HCT116 (cell line): ENCODE measurements around the gene FAIM2. TPM values are rescaled to one million over a fixed set of nuclear protein-coding genes. Genes with fewer than 3 reads are reported as not detected.

Source experiments
- ATAC-seq: fragments of 200-7000 bp; cut with Tn5 transposase; 2 replicates; pipeline ENCODE4 v1.9.1; 2020; ENCODE audit warnings: mild to moderate bottlenecking, moderate library complexity
- BruUV-seq: library from RNA; stranded (reverse); fragments of 400-500 nt; replicated peaks from 2 replicates; lab custom pipeline; 2021; lab: Mats Ljungman, UMichigan
- CTCF ChIA-PET: fragments of 300-600 bp; sonication (Branson Sonifier 250); formaldehyde crosslinking; loops from one replicate; lab custom pipeline; 2021; ENCODE audit warnings: antibody characterized with exemption; lab: Charles Lee
- POLR2A ChIA-PET: fragments of 300-600, 350-600 bp; sonication (Branson Sonifier 250); formaldehyde crosslinking; loops from one replicate; lab custom pipeline; 2021; ENCODE audit warnings: antibody characterized with exemption; lab: Charles Lee
- RAD21 ChIA-PET, 2 experiments: fragments of 300-600 bp; sonication (Branson Sonifier 250); formaldehyde crosslinking; loops; one replicate each; lab custom pipeline; 2023; ENCODE audit warnings: low total read pairs in 2 of 2; ENCODE audit not compliant: uncharacterized antibody in 2 of 2, unreplicated experiment in 2 of 2, low non-redundant PET in 1 of 2; lab: Charles Lee
- DNase-seq: peaks from one replicate; pipeline ENCODE4 v3.0.0-alpha.2; 2010; ENCODE audit warnings: low read depth, low spot score
- H2AFZ ChIP-seq: fragments of 200-600 bp; shearing (Covaris generic), sonication (generic); 2 replicates; pipeline ENCODE4 v1.6.1; 2017; ENCODE audit warnings: low read depth, mixed run types, mixed read lengths, antibody characterized with exemption, low read length; ENCODE audit not compliant: poor library complexity, severe bottlenecking
- H3K27ac ChIP-seq: 2 replicates; pipeline ENCODE4 v1.5.1; 2012; ENCODE audit warnings: low read depth, low read length
- H3K27me3 ChIP-seq: fragments of 200-600 bp; sonication (generic); 2 replicates; pipeline ENCODE4 v1.6.1; 2016; ENCODE audit warnings: mixed run types, low read length, mixed read lengths; ENCODE audit not compliant: insufficient read depth
- H3K36me3 ChIP-seq, 2 experiments: fragments of 200-500 bp in 1 of 2; fragments of 200-600 bp in 1 of 2; sonication (Bioruptor generic) in 1 of 2; sonication (generic) in 1 of 2; 2 replicates each; pipeline versions ENCODE4 v1.5.1 to v1.6.1; 2014 to 2016; ENCODE audit warnings: low read length in 2 of 2, inconsistent platforms in 1 of 2, mixed read lengths in 1 of 2, mixed run types in 1 of 2; ENCODE audit not compliant: insufficient read depth in 2 of 2, control insufficient read depth in 1 of 2
- H3K4me1 ChIP-seq, 2 experiments: fragments of 200-600 bp in 1 of 2; sonication (generic) in 1 of 2; 2 replicates each; pipeline versions ENCODE4 v1.5.1 to v1.6.1; 2012 to 2017; ENCODE audit warnings: low read length in 2 of 2, inconsistent platforms in 1 of 2, mild to moderate bottlenecking in 1 of 2, mixed read lengths in 1 of 2, mixed run types in 1 of 2, moderate library complexity in 1 of 2; ENCODE audit not compliant: insufficient read depth in 2 of 2, control insufficient read depth in 1 of 2
- H3K4me2 ChIP-seq: fragments of 200-600 bp; sonication (generic); 2 replicates; pipeline ENCODE4 v1.6.1; 2017; ENCODE audit warnings: mixed run types, low read length, mixed read lengths
- H3K4me3 ChIP-seq, 2 experiments: fragments of 200-600 bp in 1 of 2; sonication (generic) in 1 of 2; replicated peaks in 1 of 2; 2 replicates each; pipeline ENCODE4 v1.5.1; 2011 to 2016; ENCODE audit warnings: low read length in 2 of 2, control low read depth in 1 of 2, low read depth in 1 of 2, mild to moderate bottlenecking in 1 of 2, mixed read lengths in 1 of 2, mixed run types in 1 of 2
- H3K79me2 ChIP-seq: fragments of 200-600 bp; sonication (generic); 2 replicates; pipeline ENCODE4 v1.6.1; 2017; ENCODE audit warnings: mild to moderate bottlenecking, mixed run types, low read length, moderate library complexity, mixed read lengths; ENCODE audit not compliant: insufficient read depth
- H3K9ac ChIP-seq: fragments of 200-600 bp; sonication (generic); 2 replicates; pipeline ENCODE4 v1.6.1; 2016; ENCODE audit warnings: low read length, mixed read lengths
- H3K9me2 ChIP-seq: fragments of 200-600 bp; sonication (generic), shearing (Covaris generic); 2 replicates; pipeline ENCODE4 v1.6.1; 2017; ENCODE audit warnings: mixed run types, mild to moderate bottlenecking, moderate library complexity; ENCODE audit not compliant: insufficient read depth
- H3K9me3 ChIP-seq, 2 experiments: fragments of 200-500 bp in 1 of 2; fragments of 200-600 bp in 1 of 2; sonication (Bioruptor generic) in 1 of 2; sonication (generic) in 1 of 2; 2 replicates each; pipeline ENCODE4 v1.6.1; 2014 to 2017; ENCODE audit warnings: low read length in 2 of 2, mixed read lengths in 2 of 2, inconsistent platforms in 1 of 2, low read depth in 1 of 2, mild to moderate bottlenecking in 1 of 2, mixed run types in 1 of 2, moderate library complexity in 1 of 2; ENCODE audit not compliant: control insufficient read depth in 1 of 2, insufficient read depth in 1 of 2
- H4K20me1 ChIP-seq: fragments of 200-600 bp; sonication (generic), shearing (Covaris generic); 2 replicates; pipeline ENCODE4 v1.6.1; 2017; ENCODE audit warnings: mixed run types, mild to moderate bottlenecking, moderate library complexity; ENCODE audit not compliant: insufficient read depth
- CEBPB ChIP-seq: IDR thresholded peaks from 2 replicates; pipeline ENCODE4 v1.6.1; 2012; ENCODE audit warnings: low read depth
- EGR1 ChIP-seq: IDR thresholded peaks from 2 replicates; pipeline ENCODE4 v1.6.1; 2012; ENCODE audit warnings: low read depth
- ELF1 ChIP-seq: IDR thresholded peaks from 2 replicates; pipeline ENCODE4 v1.6.1; 2012; ENCODE audit warnings: low read depth, borderline replicate concordance
- FOSL1 ChIP-seq: IDR thresholded peaks from 2 replicates; pipeline ENCODE4 v1.6.1; 2012; ENCODE audit warnings: low read depth
- JUND ChIP-seq: IDR thresholded peaks from 2 replicates; pipeline ENCODE4 v1.6.1; 2012
- YY1 ChIP-seq: IDR thresholded peaks from 2 replicates; pipeline ENCODE4 v1.6.1; 2011; ENCODE audit warnings: low read length, low read depth, moderate library complexity, mild to moderate bottlenecking; ENCODE audit not compliant: insufficient replicate concordance; ENCODE audit errors: extremely low read depth
- ZFX ChIP-seq: fragments of 450-650 bp; IDR thresholded peaks from 2 replicates; pipeline ENCODE4 v1.6.1; 2017
- ZNF274 ChIP-seq: fragments of 200-500 bp; sonication (Bioruptor generic); IDR thresholded peaks from 2 replicates; pipeline ENCODE4 v1.6.1; 2014; ENCODE audit warnings: mild to moderate bottlenecking, low read depth, low read length, inconsistent platforms
- intact Hi-C: fragments of 100-400 bp; cut with micrococcal nuclease; formaldehyde crosslinking; loops from 2 replicates; pipeline ENCODE4 v1.10.0; 2022
- total RNA-seq: library from RNA; stranded (reverse); gene quantifications from one replicate; pipeline ENCODE4 v1.2.1, GENCODE V29; 2021; ENCODE audit not compliant: unreplicated experiment
- TF ChIP-seq, protein P1 (sequence below): IDR thresholded peaks from 2 replicates; pipeline ENCODE4 v1.6.1; 2012
- TF ChIP-seq, protein P2 (sequence below): IDR thresholded peaks from 2 replicates; pipeline ENCODE4 v1.6.1; 2012; ENCODE audit warnings: low read depth
- TF ChIP-seq, protein P3 (sequence below): IDR thresholded peaks from 2 replicates; pipeline ENCODE4 v1.6.1; 2011; ENCODE audit warnings: mild to moderate bottlenecking, low read length, moderate library complexity; ENCODE audit not compliant: insufficient replicate concordance; ENCODE audit errors: extremely low read depth

The FAIM2 gene
- total RNA-seq, 1 experiment from 2014 or later, result not detected

DNA sequence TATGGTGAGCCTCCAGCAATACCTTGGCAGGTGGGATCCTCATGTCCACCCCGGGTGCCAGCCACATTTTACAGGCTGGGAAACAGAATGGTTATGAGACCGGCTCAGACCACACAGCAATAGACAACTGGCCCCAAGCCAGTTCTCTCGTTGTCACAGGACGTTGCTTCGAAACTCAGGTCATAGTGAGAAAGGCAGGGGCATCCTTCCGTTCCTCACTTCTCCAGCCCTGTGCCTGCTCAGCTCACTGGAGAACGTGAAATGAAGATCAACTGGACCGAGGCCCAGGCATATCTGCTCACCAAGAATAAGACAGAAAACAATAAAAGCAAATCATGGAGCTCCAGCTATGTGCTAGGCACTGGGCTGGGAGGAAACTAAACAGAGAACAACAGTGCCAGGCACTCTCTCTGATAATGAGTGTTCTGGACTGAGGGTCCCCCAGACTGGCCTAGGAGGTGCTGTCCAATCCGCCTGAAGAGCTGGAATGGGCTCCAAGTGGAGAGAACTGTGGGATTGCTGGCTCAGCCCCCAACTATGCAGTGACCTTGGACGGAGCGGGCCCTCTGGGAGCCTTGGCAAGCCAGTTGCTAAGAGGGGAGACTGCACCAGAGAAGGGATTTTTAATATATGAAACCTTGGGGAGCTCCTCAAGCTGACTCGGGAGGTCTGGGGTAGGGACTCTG is 18.8 kb upstream of the FAIM2 start:
- BruUV-seq, result no TSS peak
- no peak for ATAC-seq
- Histone ChIP-seq H3K9me3 (no peaks in the 10 kb centered on the region), H3K4me3 (no peak overlapping the region), H3K9ac (no peak overlapping the region), H3K36me3 (no peaks in the 10 kb centered on the region), H3K27ac (no peak overlapping the region), H3K79me2 (no peaks in the 10 kb centered on the region), H2AFZ (no peak overlapping the region), H4K20me1 (no peaks in the 10 kb centered on the region), H3K4me1 (no peaks in the 10 kb centered on the region), H3K9me2 (no peaks in the 10 kb centered on the region), H3K4me2 (no peak overlapping the region), H3K27me3 (no peaks in the 10 kb centered on the region)
- TF ChIP-seq ZFX (no peak), CEBPB (no peak)
- CTCF ChIA-PET, result no interaction called here
- RAD21 ChIA-PET, result no interaction called here
- POLR2A ChIA-PET, result no interaction called here
- no peak for DNase-seq
- intact Hi-C loops, result no loop called here

DNA sequence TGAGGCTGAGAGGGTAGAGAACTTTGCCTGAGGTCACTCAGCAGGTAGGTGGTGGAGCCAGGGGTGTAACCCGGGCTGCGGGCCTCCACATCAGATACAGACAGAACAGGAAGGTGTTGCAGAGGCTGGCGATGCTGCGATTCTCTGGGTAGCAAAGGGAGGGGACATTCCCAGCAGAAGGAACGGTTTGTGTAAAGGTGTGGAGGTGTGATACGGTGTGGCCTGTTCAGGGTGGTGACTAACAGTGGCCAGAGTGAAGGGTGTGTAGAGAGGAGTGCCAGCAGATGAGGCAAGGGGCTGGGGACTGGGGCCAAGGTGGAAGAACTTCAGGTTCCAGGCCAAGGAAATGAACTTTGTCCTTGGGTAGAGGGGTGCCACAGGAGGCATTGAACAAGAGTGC is 18.2 kb upstream of the FAIM2 start:
- Histone ChIP-seq H3K9ac (no peak overlapping the region), H3K4me2 (no peak overlapping the region), H2AFZ (no peak overlapping the region), H4K20me1 (no peaks in the 10 kb centered on the region), H3K36me3 (no peaks in the 10 kb centered on the region), H3K79me2 (no peaks in the 10 kb centered on the region), H3K9me3 (no peaks in the 10 kb centered on the region), H3K4me3 (no peak overlapping the region), H3K4me1 (no peaks in the 10 kb centered on the region), H3K9me2 (no peaks in the 10 kb centered on the region), H3K27ac (no peak overlapping the region), H3K27me3 (no peaks in the 10 kb centered on the region)
- CTCF ChIA-PET, result no interaction called here
- DNase-seq (no peak), ATAC-seq (no peak)
- no TSS peak for BruUV-seq
- TF ChIP-seq JUND, result no peak
- TF ChIP-seq, protein P1, sequence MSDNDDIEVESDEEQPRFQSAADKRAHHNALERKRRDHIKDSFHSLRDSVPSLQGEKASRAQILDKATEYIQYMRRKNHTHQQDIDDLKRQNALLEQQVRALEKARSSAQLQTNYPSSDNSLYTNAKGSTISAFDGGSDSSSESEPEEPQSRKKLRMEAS, result no peak
- TF ChIP-seq, protein P2, sequence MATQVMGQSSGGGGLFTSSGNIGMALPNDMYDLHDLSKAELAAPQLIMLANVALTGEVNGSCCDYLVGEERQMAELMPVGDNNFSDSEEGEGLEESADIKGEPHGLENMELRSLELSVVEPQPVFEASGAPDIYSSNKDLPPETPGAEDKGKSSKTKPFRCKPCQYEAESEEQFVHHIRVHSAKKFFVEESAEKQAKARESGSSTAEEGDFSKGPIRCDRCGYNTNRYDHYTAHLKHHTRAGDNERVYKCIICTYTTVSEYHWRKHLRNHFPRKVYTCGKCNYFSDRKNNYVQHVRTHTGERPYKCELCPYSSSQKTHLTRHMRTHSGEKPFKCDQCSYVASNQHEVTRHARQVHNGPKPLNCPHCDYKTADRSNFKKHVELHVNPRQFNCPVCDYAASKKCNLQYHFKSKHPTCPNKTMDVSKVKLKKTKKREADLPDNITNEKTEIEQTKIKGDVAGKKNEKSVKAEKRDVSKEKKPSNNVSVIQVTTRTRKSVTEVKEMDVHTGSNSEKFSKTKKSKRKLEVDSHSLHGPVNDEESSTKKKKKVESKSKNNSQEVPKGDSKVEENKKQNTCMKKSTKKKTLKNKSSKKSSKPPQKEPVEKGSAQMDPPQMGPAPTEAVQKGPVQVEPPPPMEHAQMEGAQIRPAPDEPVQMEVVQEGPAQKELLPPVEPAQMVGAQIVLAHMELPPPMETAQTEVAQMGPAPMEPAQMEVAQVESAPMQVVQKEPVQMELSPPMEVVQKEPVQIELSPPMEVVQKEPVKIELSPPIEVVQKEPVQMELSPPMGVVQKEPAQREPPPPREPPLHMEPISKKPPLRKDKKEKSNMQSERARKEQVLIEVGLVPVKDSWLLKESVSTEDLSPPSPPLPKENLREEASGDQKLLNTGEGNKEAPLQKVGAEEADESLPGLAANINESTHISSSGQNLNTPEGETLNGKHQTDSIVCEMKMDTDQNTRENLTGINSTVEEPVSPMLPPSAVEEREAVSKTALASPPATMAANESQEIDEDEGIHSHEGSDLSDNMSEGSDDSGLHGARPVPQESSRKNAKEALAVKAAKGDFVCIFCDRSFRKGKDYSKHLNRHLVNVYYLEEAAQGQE, result no peak
- TF ChIP-seq FOSL1, result no peak
- no peak for TF ChIP-seq EGR1
- no peak for TF ChIP-seq ELF1
- no peak for TF ChIP-seq ZNF274
- TF ChIP-seq, protein P3, sequence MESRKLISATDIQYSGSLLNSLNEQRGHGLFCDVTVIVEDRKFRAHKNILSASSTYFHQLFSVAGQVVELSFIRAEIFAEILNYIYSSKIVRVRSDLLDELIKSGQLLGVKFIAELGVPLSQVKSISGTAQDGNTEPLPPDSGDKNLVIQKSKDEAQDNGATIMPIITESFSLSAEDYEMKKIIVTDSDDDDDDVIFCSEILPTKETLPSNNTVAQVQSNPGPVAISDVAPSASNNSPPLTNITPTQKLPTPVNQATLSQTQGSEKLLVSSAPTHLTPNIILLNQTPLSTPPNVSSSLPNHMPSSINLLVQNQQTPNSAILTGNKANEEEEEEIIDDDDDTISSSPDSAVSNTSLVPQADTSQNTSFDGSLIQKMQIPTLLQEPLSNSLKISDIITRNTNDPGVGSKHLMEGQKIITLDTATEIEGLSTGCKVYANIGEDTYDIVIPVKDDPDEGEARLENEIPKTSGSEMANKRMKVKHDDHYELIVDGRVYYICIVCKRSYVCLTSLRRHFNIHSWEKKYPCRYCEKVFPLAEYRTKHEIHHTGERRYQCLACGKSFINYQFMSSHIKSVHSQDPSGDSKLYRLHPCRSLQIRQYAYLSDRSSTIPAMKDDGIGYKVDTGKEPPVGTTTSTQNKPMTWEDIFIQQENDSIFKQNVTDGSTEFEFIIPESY, result no peak
- no peak for TF ChIP-seq YY1
- RAD21 ChIA-PET, result no interaction called here
- POLR2A ChIA-PET, result no interaction called here
- intact Hi-C loops, result no loop called here
